MM.1S (cell line): ENCODE measurements around the gene PRKAG2.

ENCODE experiments used
- DNase-seq: peaks from one replicate; pipeline ENCODE4 v3.0.0-alpha.2; 2015
- H2AFZ ChIP-seq: fragments of 300-600 bp; sonication (generic); 2 replicates; pipeline ENCODE4 v1.6.0; 2016; ENCODE audit warnings: antibody characterized with exemption, low read length
- H3F3A ChIP-seq: fragments of 300-600 bp; sonication (generic); 2 replicates; pipeline ENCODE4 v1.6.1; 2016; ENCODE audit warnings: mild to moderate bottlenecking, antibody characterized with exemption, low read length, moderate library complexity, mixed read lengths; ENCODE audit not compliant: insufficient read depth
- H3K27ac ChIP-seq: fragments of 300-600 bp; sonication (generic); 2 replicates; pipeline ENCODE4 v1.5.1; 2016; ENCODE audit warnings: mild to moderate bottlenecking, low read length
- H3K27me3 ChIP-seq: fragments of 300-600 bp; sonication (generic); replicated peaks from 2 replicates; pipeline ENCODE4 v1.6.0; 2016; ENCODE audit warnings: low read length; ENCODE audit not compliant: insufficient read depth
- H3K36me3 ChIP-seq: fragments of 300-600 bp; sonication (generic); replicated peaks from 2 replicates; pipeline ENCODE4 v1.6.1; 2016; ENCODE audit warnings: mild to moderate bottlenecking, low read length, mixed read lengths; ENCODE audit not compliant: insufficient read depth
- H3K4me1 ChIP-seq: fragments of 300-600 bp; sonication (generic); 2 replicates; pipeline ENCODE4 v1.6.1; 2016; ENCODE audit warnings: low read length, mixed read lengths
- H3K4me2 ChIP-seq: fragments of 300-600 bp; sonication (generic); 2 replicates; pipeline ENCODE4 v1.6.0; 2016; ENCODE audit warnings: low read depth, low read length
- H3K4me3 ChIP-seq: fragments of 300-600 bp; sonication (generic); 2 replicates; pipeline ENCODE4 v1.5.1; 2016; ENCODE audit warnings: low read length, mixed read lengths
- H3K79me2 ChIP-seq: fragments of 300-600 bp; sonication (generic); 2 replicates; pipeline ENCODE4 v1.6.1; 2016; ENCODE audit warnings: mixed run types, low read length, mixed read lengths
- H3K9ac ChIP-seq: fragments of 300-600 bp; sonication (generic); 2 replicates; pipeline ENCODE4 v1.6.1; 2016; ENCODE audit warnings: low read length, mixed read lengths
- H3K9me2 ChIP-seq: fragments of 300-600 bp; sonication (generic); replicated peaks from 2 replicates; pipeline ENCODE4 v1.6.1; 2016; ENCODE audit warnings: mild to moderate bottlenecking, low read length, mixed read lengths; ENCODE audit not compliant: insufficient read depth
- H3K9me3 ChIP-seq: fragments of 300-600 bp; sonication (generic); replicated peaks from 2 replicates; pipeline ENCODE4 v1.6.1; 2016; ENCODE audit warnings: mild to moderate bottlenecking, low read length, mixed read lengths; ENCODE audit not compliant: insufficient read depth
- H4K20me1 ChIP-seq: fragments of 300-600 bp; sonication (generic); 2 replicates; pipeline ENCODE4 v1.6.1; 2016; ENCODE audit warnings: mild to moderate bottlenecking, low read length, moderate library complexity, mixed read lengths; ENCODE audit not compliant: insufficient read depth
- EZH2 ChIP-seq: fragments of 300-600 bp; sonication (generic); optimal IDR thresholded peaks from 2 replicates; pipeline ENCODE3; 2017; ENCODE audit warnings: low read depth, mild to moderate bottlenecking, antibody characterized with exemption, low read length, mixed read lengths
- EZH2phosphoT487 ChIP-seq: fragments of 300-600 bp; sonication (generic); IDR thresholded peaks from 2 replicates; pipeline ENCODE4 v1.6.1; 2018; ENCODE audit warnings: antibody characterized with exemption, low read length
- TF ChIP-seq, protein P1 (sequence below): fragments of 300-600 bp; sonication (generic); IDR thresholded peaks from 2 replicates; pipeline ENCODE4 v1.5.1; 2016; ENCODE audit warnings: antibody characterized with exemption, low read length, mixed read lengths

PRKAG2 gene

DNA sequence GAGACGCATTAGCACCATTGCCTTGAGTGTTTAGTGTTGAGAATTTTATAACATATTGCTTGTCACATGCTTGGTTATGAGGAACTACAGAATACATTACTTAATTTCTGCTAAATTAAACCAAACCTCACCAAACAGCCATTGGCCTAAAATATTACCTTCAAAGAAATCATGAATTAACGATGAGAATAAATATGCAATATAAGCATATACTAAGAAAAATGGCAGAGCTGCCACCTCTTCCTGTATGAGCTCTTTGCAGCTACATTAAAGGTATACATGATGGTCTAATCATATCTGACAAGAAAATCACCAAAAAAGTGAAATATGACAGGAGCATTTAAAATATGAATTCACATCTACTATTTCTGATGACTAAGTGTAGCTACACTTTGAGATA is 352.1 kb downstream of the PRKAG2 start:
- H3F3A ChIP-seq: peaks cover 3% of the 10 kb centered on the region; the same call in 1 of the 2 replicates
- no peaks in the 10 kb centered on the region for H4K20me1 ChIP-seq
- TF ChIP-seq, protein P1, sequence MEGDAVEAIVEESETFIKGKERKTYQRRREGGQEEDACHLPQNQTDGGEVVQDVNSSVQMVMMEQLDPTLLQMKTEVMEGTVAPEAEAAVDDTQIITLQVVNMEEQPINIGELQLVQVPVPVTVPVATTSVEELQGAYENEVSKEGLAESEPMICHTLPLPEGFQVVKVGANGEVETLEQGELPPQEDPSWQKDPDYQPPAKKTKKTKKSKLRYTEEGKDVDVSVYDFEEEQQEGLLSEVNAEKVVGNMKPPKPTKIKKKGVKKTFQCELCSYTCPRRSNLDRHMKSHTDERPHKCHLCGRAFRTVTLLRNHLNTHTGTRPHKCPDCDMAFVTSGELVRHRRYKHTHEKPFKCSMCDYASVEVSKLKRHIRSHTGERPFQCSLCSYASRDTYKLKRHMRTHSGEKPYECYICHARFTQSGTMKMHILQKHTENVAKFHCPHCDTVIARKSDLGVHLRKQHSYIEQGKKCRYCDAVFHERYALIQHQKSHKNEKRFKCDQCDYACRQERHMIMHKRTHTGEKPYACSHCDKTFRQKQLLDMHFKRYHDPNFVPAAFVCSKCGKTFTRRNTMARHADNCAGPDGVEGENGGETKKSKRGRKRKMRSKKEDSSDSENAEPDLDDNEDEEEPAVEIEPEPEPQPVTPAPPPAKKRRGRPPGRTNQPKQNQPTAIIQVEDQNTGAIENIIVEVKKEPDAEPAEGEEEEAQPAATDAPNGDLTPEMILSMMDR: no peak
- TF ChIP-seq EZH2phosphoT487 (no peak), EZH2 (no peak)
- no peak overlapping the region for H2AFZ ChIP-seq
- H3K9me2 ChIP-seq: no peaks in the 10 kb centered on the region
- H3K9ac ChIP-seq: no peak overlapping the region
- H3K79me2 ChIP-seq: no peaks in the 10 kb centered on the region
- H3K27me3 ChIP-seq: no peaks in the 10 kb centered on the region
- no peaks in the 10 kb centered on the region for H3K9me3 ChIP-seq
- H3K36me3 ChIP-seq: no peaks in the 10 kb centered on the region
- H3K4me2 ChIP-seq: no peak overlapping the region
- no peak overlapping the region for H3K27ac ChIP-seq
- DNase-seq: no peak
- no peak overlapping the region for H3K4me3 ChIP-seq
- peaks cover 3% of the 10 kb centered on the region; the same call in 1 of the 2 replicates for H3K4me1 ChIP-seq

DNA sequence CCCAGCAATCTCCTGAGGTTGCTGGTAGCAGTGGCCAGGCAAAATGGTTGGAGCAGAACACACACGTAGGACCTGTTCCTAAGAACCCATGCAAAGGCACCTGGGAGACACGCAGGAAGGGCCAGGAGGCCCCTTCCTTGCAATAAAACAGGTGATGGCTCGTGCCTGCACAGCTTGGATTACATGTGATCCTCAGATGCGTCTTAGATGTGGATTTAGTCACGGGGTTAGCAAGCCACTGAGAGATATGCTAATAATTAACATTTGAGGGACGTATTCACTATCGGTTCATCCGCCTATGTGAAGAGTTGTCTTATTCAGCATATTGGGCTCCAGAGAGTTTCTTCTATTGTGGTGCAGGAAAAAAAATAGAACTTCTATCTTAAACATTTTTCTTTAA is 352.6 kb downstream of the PRKAG2 start:
- TF ChIP-seq, protein P1: no peak
- no peak for TF ChIP-seq EZH2
- no peak for TF ChIP-seq EZH2phosphoT487
- H3K27me3 ChIP-seq: no peaks in the 10 kb centered on the region
- no peak overlapping the region for H3K4me2 ChIP-seq

DNA sequence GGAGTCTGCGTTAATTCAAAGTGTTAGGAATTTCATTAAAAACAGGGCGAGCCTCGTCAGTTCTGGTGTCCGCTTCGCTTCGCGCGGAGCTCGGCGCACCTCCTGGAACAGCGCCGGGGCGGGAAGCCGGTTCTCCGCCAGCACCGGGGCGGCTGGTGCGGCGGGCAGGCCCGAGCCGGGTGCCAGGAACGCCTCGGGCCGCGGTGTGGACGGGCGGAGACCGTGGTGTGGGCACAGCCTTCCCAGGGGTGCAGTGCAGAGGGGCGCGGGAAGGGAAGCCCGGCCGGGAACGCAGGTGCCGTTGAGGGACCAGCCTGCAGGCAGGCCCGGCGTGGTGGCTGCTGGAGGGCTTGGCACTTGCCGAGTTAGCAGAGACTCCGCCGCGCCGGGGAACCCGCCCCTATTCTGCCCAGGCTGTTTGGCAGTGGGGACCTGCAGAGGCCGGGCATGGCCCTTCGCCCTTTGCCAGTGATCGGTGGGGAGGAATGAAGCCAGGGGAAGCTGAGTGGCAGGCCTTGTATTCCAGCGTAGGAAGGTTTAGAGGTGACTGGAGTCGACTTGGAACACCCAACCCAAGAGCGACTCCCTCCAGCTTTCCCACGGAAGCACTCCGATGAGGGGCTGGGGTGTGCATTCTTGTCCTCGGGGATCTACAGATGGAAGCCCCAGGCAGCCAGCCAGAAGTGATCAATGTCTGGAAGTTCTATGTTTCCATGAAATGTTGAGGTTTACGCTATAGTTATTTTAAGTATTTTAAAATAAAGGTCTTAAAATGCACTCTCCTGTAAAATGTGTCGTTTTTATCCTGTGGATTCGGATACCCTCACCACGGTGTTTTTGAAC is 356.3 kb downstream of the PRKAG2 start:
- H3K36me3 ChIP-seq: no peaks in the 10 kb centered on the region
- TF ChIP-seq, protein P1: no peak
- no peak for TF ChIP-seq EZH2
- TF ChIP-seq EZH2phosphoT487: no peak
- H3K79me2 ChIP-seq: peaks cover 33% of the 10 kb centered on the region
- H3K4me2 ChIP-seq: peak overlapping the region; percentile 53
- H3K9me2 ChIP-seq: no peaks in the 10 kb centered on the region
- no peaks in the 10 kb centered on the region for H3K9me3 ChIP-seq
- peak overlapping the region; percentile 19; the same call in 1 of the 2 replicates for H3K4me3 ChIP-seq
- no peaks in the 10 kb centered on the region for H3K27me3 ChIP-seq
- peaks cover 25% of the 10 kb centered on the region for H4K20me1 ChIP-seq
- H3K9ac ChIP-seq: no peak overlapping the region; the same call in 1 of the 2 replicates
- H3K4me1 ChIP-seq: peaks cover 22% of the 10 kb centered on the region
- H3K27ac ChIP-seq: peak overlapping the region; percentile 79
- no peak for DNase-seq
- H3F3A ChIP-seq: peaks cover 24% of the 10 kb centered on the region
- peak overlapping the region; percentile 75 for H2AFZ ChIP-seq

More for the DNA sequence above, 352.6 kb downstream of the PRKAG2 start:
- Histone ChIP-seq H4K20me1 (no peaks in the 10 kb centered on the region), H2AFZ (no peak overlapping the region), H3F3A (peaks cover 3% of the 10 kb centered on the region; the same call in 1 of the 2 replicates), H3K79me2 (no peaks in the 10 kb centered on the region), H3K36me3 (no peaks in the 10 kb centered on the region), H3K9me3 (no peaks in the 10 kb centered on the region), H3K27ac (no peak overlapping the region), H3K4me3 (no peak overlapping the region), H3K9me2 (no peaks in the 10 kb centered on the region), H3K4me1 (peaks cover 3% of the 10 kb centered on the region; the same call in 1 of the 2 replicates), H3K9ac (no peak overlapping the region)
- no peak for DNase-seq
